Stimulated activated naive CD8-positive, alpha-beta T cell treated with anti-CD3 and anti-CD28 coated beads, Interleukin-15, Interleukin-2, amounts not matched to agents 100 ng/mL and 50 ng/mL, for 24 hours (primary cell): ENCODE data around the gene ANO3.

Source experiments
- H3K27ac Mint-ChIP-seq: one replicate; pipeline ENCODE4 v1.8.0; 2021; ENCODE audit warnings: mild to moderate bottlenecking, mixed read lengths
- H3K27me3 Mint-ChIP-seq: one replicate; pipeline ENCODE4 v1.8.0; 2021; ENCODE audit warnings: mixed read lengths
- H3K36me3 Mint-ChIP-seq: one replicate; pipeline ENCODE4 v1.8.0; 2021; ENCODE audit warnings: low read depth, mixed read lengths
- H3K4me1 Mint-ChIP-seq: one replicate; pipeline ENCODE4 v1.8.0; 2021; ENCODE audit warnings: low read depth, mixed read lengths
- H3K4me3 Mint-ChIP-seq: one replicate; pipeline ENCODE4 v1.8.0; 2021; ENCODE audit warnings: mild to moderate bottlenecking, mixed read lengths
- H3K9me3 Mint-ChIP-seq: one replicate; pipeline ENCODE4 v1.8.0; 2021; ENCODE audit warnings: mixed read lengths

ANO3 gene

GRCh38 chr11:26424255-26424654 is 92.3 kb downstream of the ANO3 start:
- Mint-ChIP-seq H3K36me3 (no peaks in the 10 kb centered on the region), H3K4me3 (no peak overlapping the region), H3K27me3 (no peaks in the 10 kb centered on the region), H3K27ac (no peak overlapping the region), H3K4me1 (no peaks in the 10 kb centered on the region), H3K9me3 (peaks cover 7% of the 10 kb centered on the region)

DNA sequence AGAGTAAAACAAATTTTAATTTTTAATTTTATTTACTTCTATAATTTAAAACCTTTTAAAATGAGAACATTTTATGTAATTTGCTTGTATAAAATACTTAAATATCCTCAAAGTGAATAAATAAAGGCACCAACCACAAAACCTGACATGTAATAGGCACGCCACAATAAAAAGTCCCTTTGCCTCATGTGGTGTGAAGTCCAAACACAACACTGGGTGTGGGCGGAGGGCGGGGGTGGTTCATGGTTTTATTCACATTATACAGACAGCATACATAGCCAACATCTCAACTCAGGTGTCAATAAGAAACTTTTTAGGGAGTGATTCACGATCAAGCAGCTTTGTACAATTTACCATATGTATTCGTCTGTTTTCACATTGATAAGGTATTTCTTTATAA is 107.9 kb downstream of the ANO3 start:
- H3K36me3 Mint-ChIP-seq, result no peaks in the 10 kb centered on the region
- H3K4me1 Mint-ChIP-seq, result no peaks in the 10 kb centered on the region
- H3K27ac Mint-ChIP-seq, result no peak overlapping the region

DNA sequence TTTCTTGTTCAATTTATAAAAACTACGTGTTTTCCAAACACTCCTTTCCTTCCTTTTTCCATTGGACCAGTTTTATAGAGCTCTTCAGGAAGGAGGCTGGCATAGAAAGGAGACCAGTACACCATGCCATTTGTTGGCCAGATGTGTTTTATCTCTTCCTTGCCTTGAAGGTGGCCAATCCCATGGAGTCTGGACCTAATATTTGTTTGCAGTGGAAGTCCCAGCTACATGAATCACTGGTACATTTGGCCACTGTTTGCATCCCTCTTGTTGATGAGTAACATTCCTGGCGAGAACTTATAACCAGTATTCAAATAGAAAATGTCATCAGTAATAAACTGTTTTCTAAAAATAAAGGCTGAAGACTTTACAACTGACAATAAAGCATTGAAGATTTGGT is 110.2 kb downstream of the ANO3 start:
- Mint-ChIP-seq H3K27ac (no peak overlapping the region), H3K36me3 (no peaks in the 10 kb centered on the region), H3K9me3 (no peaks in the 10 kb centered on the region), H3K4me3 (no peak overlapping the region), H3K4me1 (no peaks in the 10 kb centered on the region), H3K27me3 (no peaks in the 10 kb centered on the region)

More for the DNA sequence above, 107.9 kb downstream of the ANO3 start:
- H3K27me3 Mint-ChIP-seq, result no peaks in the 10 kb centered on the region
- no peaks in the 10 kb centered on the region for H3K9me3 Mint-ChIP-seq
- no peak overlapping the region for H3K4me3 Mint-ChIP-seq

DNA sequence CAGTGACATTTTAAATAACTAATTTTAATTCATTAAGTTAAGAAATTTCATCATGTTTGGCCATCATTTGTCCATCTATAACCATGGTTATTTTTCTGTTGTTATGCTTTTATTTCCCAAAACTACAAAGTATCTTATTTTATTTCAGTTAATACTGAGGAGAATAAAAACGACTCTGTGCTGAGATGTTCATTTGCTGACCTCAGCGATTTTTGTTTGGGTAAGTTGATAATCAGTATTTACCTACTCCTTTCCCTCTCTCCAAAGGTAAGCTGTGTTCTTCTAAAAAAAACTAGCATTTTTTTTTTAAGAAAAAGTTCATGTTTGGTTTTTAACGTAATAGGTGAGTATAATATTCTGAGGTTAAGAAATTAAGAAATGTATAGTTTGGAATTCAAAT is 111.7 kb downstream of the ANO3 start:
- Mint-ChIP-seq H3K27me3 (no peaks in the 10 kb centered on the region), H3K4me3 (no peak overlapping the region), H3K4me1 (no peaks in the 10 kb centered on the region), H3K9me3 (no peaks in the 10 kb centered on the region), H3K27ac (no peak overlapping the region), H3K36me3 (no peaks in the 10 kb centered on the region)

DNA sequence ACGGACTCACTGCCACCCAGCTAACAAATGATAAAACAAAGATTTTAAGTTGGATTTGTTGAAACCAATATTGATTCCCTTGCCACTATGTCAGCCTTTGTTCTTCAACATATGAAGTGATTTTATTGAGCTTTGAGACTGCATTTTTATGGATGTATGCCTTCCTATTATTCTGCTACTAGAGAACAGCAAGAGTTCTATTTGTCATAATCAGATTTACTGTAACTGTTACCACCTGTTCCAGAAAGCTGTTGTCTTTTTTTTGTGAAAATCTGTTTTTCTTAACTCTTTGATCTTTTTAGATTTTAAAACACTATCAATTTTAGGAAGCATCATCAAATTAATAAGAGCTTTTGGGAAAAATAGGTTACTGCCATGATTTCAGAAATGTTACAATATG is 125.7 kb downstream of the ANO3 start:
- Mint-ChIP-seq H3K27me3 (no peaks in the 10 kb centered on the region), H3K27ac (no peak overlapping the region), H3K9me3 (peaks cover 7% of the 10 kb centered on the region), H3K4me3 (no peak overlapping the region), H3K4me1 (no peaks in the 10 kb centered on the region), H3K36me3 (no peaks in the 10 kb centered on the region)

DNA sequence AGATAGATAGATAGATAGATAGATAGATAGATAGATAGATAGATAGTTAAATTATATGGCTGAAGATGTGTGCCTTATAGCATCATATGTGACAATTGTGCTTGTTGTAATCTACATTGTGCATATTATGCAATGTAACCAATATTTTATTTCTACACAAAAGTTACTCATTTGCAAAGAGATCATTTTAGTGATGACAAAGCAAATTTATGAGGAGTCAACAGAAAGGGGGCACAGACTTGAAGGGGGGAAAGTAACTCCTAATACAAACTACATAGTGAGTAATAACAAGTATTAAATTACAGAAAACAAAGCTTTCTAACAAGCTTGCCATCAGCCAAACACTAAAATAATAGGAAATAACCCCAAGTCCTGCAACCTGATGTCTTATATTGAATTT is 133.3 kb downstream of the ANO3 start:
- H3K4me1 Mint-ChIP-seq, result no peaks in the 10 kb centered on the region
- H3K27me3 Mint-ChIP-seq, result no peaks in the 10 kb centered on the region
- peaks cover 7% of the 10 kb centered on the region for H3K9me3 Mint-ChIP-seq
- no peak overlapping the region for H3K4me3 Mint-ChIP-seq
- H3K27ac Mint-ChIP-seq, result no peak overlapping the region
- no peaks in the 10 kb centered on the region for H3K36me3 Mint-ChIP-seq

DNA sequence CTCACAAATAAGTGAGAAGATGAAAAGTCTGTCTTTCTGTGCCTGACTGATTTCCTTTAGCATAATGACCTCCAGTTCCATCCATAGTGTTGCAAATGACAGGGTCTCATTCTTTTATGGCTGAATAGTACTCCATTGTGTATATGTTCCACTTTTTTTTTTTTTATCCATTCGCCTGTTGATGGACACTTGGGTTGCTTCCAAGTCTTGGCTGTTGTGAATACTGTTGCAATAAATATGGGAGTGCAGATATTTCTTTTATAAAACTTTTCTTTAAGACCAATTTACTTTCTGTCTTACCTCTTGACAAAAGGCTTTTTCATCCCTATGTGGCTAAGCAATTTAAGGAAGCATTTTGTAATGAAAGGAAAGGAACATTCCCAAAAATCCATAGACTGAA is 135.6 kb downstream of the ANO3 start:
- no peaks in the 10 kb centered on the region for H3K4me1 Mint-ChIP-seq
- H3K36me3 Mint-ChIP-seq, result no peaks in the 10 kb centered on the region
- no peak overlapping the region for H3K4me3 Mint-ChIP-seq
- no peak overlapping the region for H3K27ac Mint-ChIP-seq
- H3K9me3 Mint-ChIP-seq, result peaks cover 4% of the 10 kb centered on the region
- H3K27me3 Mint-ChIP-seq, result no peaks in the 10 kb centered on the region

- H3K27me3 Mint-ChIP-seq, result no peaks in the 10 kb centered on the region
- no peaks in the 10 kb centered on the region for H3K9me3 Mint-ChIP-seq
- no peaks in the 10 kb centered on the region for H3K4me1 Mint-ChIP-seq
- no peak overlapping the region for H3K27ac Mint-ChIP-seq
- no peak overlapping the region for H3K4me3 Mint-ChIP-seq
- no peaks in the 10 kb centered on the region for H3K36me3 Mint-ChIP-seq
These were observed 139.1 kb downstream of the ANO3 start for GRCh38 chr11:26470992-26471391.

GRCh38 chr11:26473216-26474194 is 141.6 kb downstream of the ANO3 start:
- Mint-ChIP-seq H3K27ac (no peak overlapping the region), H3K9me3 (no peaks in the 10 kb centered on the region), H3K27me3 (no peaks in the 10 kb centered on the region), H3K4me1 (no peaks in the 10 kb centered on the region), H3K4me3 (no peak overlapping the region), H3K36me3 (no peaks in the 10 kb centered on the region)

- no peak overlapping the region for H3K4me3 Mint-ChIP-seq
- no peaks in the 10 kb centered on the region for H3K36me3 Mint-ChIP-seq
- no peak overlapping the region for H3K27ac Mint-ChIP-seq
- no peaks in the 10 kb centered on the region for H3K4me1 Mint-ChIP-seq
- H3K27me3 Mint-ChIP-seq, result no peaks in the 10 kb centered on the region
- no peaks in the 10 kb centered on the region for H3K9me3 Mint-ChIP-seq
These were observed 142.5 kb downstream of the ANO3 start for GRCh38 chr11:26474401-26474800.

GRCh38 chr11:26477396-26477795 is 145.5 kb downstream of the ANO3 start:
- no peaks in the 10 kb centered on the region for H3K9me3 Mint-ChIP-seq
- no peaks in the 10 kb centered on the region for H3K27me3 Mint-ChIP-seq
- no peak overlapping the region for H3K4me3 Mint-ChIP-seq
- no peak overlapping the region for H3K27ac Mint-ChIP-seq
- no peaks in the 10 kb centered on the region for H3K4me1 Mint-ChIP-seq
- no peaks in the 10 kb centered on the region for H3K36me3 Mint-ChIP-seq

DNA sequence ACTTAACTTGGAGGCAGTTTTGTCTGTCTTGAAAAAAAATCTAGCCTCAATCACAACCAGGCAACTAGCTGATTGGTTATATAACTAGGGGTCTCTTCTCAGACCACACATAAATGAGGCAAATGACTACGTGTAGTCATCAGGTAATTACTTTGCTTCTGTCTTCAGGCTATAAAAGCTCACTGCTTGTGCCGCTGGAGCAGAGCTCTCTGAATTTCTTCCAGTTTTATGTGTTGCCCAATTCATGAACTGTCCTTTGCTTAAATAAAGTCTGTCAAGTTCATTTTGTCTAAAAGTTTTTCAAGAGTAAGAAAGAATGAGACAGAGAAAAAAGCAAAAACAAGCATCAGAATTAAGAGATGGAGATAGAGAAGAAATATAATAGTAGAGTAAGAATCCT is 146.8 kb downstream of the ANO3 start:
- no peaks in the 10 kb centered on the region for H3K9me3 Mint-ChIP-seq
- no peaks in the 10 kb centered on the region for H3K36me3 Mint-ChIP-seq
- no peak overlapping the region for H3K4me3 Mint-ChIP-seq
- H3K27ac Mint-ChIP-seq, result no peak overlapping the region
- no peaks in the 10 kb centered on the region for H3K27me3 Mint-ChIP-seq
- no peaks in the 10 kb centered on the region for H3K4me1 Mint-ChIP-seq

GRCh38 chr11:26480041-26480440 is 148.1 kb downstream of the ANO3 start:
- H3K9me3 Mint-ChIP-seq, result no peaks in the 10 kb centered on the region
- H3K27me3 Mint-ChIP-seq, result no peaks in the 10 kb centered on the region
- no peak overlapping the region for H3K27ac Mint-ChIP-seq
- H3K4me1 Mint-ChIP-seq, result no peaks in the 10 kb centered on the region
- no peak overlapping the region for H3K4me3 Mint-ChIP-seq
- H3K36me3 Mint-ChIP-seq, result no peaks in the 10 kb centered on the region

GRCh38 chr11:26483108-26483507 is 151.2 kb downstream of the ANO3 start:
- Mint-ChIP-seq H3K27me3 (no peaks in the 10 kb centered on the region), H3K36me3 (no peaks in the 10 kb centered on the region), H3K27ac (no peak overlapping the region), H3K4me1 (no peaks in the 10 kb centered on the region), H3K9me3 (peaks cover 8% of the 10 kb centered on the region), H3K4me3 (no peak overlapping the region)

DNA sequence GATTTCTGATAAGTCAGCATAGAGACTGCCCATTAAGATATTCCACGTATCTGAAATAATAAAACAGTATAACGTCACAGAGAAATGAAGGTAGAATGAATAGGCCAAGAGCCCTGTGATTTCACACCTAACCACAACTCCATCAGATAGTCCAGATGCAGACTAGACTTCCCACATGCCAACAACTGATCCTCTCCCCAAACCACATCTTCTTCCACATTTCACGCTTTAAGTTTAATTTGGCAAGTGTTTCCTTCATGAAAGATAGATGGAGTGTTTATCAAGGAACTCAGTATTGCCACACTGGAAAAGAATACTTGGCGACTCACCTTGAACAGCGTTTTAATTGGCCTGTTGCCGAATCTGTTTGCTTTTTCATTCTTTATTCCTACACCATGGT is 158.6 kb downstream of the ANO3 start:
- peaks cover 18% of the 10 kb centered on the region for H3K9me3 Mint-ChIP-seq
- H3K27ac Mint-ChIP-seq, result no peak overlapping the region
- H3K27me3 Mint-ChIP-seq, result no peaks in the 10 kb centered on the region
- no peaks in the 10 kb centered on the region for H3K36me3 Mint-ChIP-seq
- no peaks in the 10 kb centered on the region for H3K4me1 Mint-ChIP-seq
- H3K4me3 Mint-ChIP-seq, result no peak overlapping the region

DNA sequence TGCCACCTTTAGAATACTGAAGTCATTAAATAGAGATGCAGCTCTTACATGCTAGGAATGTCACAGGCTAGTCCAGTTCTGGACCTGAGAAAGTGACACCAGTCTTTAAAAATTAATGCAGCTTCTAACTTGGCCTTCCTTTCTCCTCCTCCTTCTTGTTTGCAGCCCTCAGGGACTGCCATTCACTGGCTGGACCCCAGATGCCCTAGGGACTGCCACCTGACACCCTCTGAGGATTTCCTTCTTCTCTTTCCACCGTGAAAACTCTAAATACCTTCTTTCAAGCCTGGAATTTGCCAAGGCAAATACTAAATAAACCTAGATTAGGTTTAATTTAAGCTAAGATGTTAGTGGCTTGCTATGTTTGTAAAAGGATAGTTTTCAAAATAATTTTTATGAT is 161.7 kb downstream of the ANO3 start:
- Mint-ChIP-seq H3K4me3 (no peak overlapping the region), H3K27ac (no peak overlapping the region), H3K9me3 (peaks cover 8% of the 10 kb centered on the region), H3K27me3 (no peaks in the 10 kb centered on the region), H3K4me1 (no peaks in the 10 kb centered on the region), H3K36me3 (no peaks in the 10 kb centered on the region)
